NCI-H2081 (cell line): ENCODE results near the gene OPA3.

Source experiments
- DNase-seq, 2 experiments: peaks; one replicate each; lab custom pipeline; 2025; lab: John Stamatoyannopoulos, UW

Gene OPA3

DNA sequence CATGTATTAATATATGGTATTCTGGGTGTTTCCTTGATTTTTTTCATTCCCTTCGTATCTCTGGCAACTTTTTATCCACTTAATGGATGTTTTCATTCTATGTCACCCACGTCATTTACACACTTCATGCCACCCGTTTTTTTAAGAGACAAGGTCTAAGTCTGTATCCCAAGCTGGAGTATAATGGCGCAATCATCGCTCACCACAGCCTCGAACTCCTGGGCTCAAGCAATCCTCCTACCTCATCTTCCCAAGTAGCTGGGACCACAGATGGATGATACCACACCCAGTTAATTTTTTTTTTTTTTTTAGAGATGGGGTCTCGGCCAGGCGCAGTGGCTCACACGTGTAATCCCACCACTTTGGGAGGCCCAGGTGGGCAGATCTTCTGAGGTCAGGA, 80.7 kb downstream of the OPA3 start:
- no peak for DNase-seq

DNA sequence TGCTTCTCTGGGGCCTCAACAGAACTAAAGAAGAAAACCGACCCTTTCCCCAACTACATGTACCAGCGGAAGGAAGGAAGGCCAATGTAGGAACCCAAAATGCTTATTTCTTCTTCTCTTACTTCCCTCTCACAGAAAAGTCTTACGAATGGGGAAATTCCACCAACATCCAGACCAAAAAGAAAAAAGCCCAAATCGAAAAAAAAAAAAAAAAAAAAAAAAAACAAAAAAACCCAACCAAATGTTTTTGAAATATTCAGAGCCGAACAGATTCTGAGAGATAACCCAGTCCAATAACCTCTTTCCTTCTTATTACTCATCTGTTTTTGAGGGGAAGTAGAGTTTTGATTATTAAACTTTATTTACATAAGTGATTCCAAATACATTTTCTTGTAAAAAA, 82.5 kb downstream of the OPA3 start:
- DNase-seq, result no peak

GRCh38 chr19:45501730-45502014, 82.9 kb downstream of the OPA3 start:
- DNase-seq, result no peak

DNA sequence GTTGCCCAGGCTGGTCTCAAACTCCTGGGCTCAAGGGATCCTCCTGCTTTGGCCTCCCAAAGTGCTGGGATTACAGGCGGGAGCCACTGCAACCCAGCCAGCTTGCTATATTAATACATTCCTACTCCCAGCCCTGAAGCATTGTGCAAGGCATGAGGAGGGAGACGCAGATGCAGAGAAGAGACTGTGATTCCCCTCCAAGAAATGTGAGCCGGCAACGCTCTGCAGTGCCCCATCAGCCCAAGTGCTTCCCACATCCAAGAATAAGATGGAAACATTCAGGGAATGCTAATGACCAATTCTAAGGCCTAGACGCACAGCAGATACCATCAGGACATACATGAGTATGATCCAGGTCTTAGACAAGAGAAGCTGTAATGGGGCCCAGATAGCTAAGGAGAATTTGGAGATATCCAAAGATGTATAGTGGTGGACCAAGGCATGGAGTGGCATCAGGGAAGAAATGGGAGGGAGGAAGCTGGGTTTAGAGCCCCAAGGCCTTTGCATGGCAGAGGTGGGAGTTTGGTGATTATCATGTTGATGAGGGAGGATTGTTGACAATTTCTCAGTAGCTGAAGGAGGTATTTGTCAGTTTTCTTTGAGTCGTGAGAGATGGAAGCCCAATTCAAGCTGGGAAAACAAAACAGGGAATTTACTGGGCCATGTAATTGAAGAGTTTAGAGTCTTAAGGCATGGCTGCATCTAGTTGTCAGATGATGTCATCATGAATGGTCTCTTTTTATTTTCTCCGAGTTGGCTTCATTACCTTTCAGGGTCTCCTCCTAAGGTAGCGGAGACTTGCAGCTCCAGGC, 83.5 kb downstream of the OPA3 start:
- DNase-seq, result no peak

DNA sequence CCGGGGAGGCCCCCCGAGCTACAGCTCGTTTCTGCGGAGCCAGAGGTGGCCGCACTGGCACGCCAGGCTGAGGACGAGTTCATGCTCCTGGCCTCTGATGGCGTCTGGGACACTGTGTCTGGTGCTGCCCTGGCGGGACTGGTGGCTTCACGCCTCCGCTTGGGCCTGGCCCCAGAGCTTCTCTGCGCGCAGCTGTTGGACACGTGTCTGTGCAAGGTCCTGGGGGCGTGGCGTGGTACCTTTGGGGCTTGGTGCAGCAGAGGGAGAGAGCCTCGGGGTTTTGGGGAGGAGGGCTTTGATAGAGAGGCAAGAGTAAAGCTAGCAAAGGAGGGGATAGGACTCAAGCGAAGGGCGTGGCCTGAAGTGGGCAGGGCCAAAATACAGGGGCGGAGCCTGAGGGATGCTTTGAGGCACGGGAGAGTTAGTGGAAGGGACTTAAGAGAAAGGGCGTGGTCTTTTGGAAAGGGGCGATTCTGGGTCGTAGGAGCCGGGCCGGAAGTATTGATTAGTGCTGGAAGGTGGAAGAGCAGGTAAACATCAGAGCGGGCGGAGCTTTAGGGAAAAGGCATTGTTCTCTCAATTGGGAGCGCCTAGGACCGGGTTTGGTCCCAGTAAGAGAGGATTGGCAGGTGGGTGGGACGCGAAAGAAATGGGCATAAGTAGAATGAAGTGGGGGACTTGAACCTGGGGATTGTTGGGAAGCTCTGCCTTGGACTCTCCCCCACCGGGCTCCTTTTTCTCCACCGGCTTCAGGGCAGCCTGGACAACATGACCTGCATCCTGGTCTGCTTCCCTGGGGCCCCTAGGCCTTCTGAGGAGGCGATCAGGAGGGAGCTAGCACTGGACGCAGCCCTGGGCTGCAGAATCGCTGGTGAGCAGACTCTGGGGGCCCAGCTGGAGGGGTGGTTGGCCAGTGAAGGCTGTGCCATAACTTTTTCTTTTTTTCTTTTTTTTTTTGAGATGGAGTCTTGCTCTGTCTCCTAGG, 85.1 kb downstream of the OPA3 start:
- peak in 1 of 2 experiments; percentile 14 for DNase-seq

GRCh38 chr19:45498411-45499195, 86.0 kb downstream of the OPA3 start, which contains the start of gene PPM1N:
Gene PPM1N, plus strand, starts transcription at chr19:45498443. Its CDS starts 30 bp downstream, at chr19:45498473.
- DNase-seq, result no peak

DNA sequence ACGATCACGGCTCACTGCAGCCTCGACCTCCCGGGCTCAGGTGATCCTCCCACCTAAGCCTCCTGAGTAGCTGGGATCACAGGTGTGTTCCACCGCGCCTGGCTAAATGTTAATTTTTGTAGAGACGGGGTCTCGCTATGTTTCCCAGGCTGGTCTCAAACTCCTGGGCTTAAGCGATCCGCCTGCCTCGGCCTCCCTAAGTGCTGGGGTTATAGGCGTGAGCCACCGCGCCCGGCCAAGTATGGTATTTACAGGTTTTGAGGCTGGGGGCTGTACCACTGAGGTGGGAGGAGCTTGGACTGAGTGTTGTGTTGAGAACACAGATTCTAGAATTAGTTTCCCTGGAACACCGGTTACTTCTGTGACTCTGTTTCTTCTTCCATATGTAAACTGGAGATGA, 86.8 kb downstream of the OPA3 start:
- no peak for DNase-seq

DNA sequence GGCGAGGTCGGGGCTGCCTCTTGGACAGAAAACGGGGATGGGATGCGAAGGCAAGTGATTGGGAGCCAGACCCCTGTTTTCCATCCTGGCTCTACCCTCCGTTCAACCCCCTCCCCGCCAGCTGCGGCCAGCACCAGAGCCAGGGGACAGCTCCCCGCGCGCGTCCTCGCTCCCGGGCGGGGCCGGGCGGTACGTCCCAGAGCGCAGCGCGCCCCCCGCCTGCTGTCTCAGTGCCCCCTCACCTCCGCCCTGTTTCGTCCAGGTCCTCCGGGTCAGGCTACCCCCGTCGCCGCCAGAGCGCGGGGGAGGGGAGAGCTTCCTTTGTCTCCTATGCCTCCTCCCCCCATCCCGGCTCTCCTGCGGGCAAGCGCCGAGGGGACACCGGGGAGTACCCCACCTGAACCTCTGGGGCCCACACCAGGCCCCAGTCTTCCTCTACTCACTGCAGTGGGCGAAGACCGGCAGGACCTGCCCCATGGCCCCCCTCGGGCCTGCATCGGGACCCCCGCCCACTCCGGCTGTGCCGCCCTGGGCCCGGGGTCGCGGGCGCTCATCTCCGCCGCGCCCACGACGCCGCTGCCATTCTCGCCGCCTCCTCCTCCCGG, 88.2 kb downstream of the OPA3 start:
- DNase-seq, result peak in 1 of 2 experiments; percentile 27

GRCh38 chr19:45495178-45495577, 89.4 kb downstream of the OPA3 start:
- DNase-seq, result no peak

GRCh38 chr19:45494261-45494916, 90.2 kb downstream of the OPA3 start:
- DNase-seq, result no peak

- DNase-seq, result no peak
Measured at GRCh38 chr19:45492627-45493470, 91.8 kb downstream of the OPA3 start.

DNA sequence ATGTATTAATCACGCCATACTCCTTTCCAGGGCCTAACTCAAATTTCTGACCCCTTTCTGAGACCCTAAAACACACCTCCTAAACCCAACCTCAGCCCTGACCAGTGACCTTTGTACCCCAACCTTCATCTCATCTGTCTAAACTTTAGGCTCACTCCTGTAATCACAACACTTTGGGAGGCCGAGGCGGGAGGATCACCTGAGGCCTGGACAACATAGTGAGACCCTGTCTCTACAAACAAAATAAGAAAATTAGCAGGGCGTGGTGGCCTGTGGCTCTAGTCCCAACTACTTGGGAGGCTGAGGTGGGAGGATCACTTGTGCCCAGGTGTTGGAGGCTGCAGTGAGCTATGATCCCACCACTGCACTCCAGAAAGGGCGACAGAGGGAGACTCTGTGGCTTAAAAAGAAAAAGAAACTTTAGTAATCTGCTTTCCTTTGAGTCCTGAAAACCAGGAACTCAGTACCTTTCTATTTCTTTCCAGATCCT, 92.4 kb downstream of the OPA3 start:
- no peak for DNase-seq

GRCh38 chr19:45489216-45489855, 95.3 kb downstream of the OPA3 start:
- no peak for DNase-seq

GRCh38 chr19:45488708-45489107, 95.9 kb downstream of the OPA3 start:
- no peak for DNase-seq

DNA sequence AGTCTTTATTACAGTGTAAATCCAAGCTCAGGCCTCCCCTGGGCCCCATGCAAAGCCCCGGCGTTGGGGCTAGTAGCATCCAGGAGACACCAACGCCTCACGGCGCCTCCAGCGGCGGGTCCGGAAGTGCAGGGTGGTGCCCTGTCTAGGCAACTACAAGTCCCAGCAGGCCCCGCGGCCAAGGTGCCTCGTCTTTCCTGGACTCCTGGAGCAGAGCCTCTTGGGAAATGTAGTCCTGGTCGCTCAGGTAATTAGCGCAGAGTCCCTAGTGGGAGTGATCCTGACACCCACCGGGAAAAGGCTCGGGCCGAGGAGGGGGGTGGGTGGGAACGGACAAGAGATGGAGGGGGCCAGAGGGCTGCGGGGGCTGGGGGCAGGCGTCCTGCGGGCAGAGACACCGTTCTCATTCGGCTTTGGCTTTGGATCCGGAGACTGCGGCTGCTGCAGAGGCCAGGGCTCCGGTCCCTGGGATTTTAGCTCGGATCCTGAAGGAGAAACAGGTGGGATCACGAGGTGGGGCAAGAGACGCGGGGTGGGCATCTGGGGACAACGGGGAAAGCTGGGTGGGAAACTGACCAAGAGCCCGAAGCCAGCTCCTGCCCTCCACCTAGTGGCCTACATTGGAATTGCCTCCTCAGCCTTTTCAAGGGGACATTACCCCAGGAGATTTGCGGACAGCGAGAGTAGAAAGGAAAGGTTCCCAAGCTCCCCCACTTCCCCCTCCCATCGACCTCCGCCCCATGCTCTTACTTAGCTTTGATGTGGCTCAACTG, 99.1 kb downstream of the OPA3 start:
- peak; percentile 95 for DNase-seq

DNA sequence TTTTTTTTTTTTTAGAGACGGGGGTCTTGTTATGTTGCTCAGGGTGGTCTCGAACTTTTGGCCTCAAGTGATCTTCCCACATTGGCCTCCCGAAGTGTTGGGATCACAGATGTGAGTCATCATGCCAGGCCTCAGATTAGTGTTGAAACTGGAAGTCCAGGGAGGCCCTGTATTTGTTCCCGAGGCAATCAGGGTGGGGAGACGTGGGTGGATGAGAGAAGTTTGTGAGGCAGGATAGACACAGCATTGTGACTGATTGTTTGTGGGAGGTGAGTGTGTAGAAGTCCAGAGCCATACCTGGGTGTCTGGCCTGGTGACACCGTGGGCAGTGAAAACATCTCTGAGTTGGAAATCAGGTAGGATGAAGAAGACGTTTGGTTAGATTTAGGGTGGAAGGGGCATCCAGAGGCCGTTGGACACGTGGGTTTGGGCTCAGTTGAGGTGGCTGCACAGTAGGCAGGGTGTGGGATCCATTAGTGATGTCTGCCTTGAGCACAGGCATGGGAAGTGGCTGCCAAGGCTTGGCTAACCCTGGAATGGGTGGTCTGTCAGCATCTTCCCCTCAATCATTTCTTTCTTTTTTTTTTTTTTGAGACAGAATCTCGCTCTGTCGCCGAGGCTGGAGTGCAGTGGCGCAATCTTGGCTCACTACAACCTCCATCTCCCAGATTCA, 100.2 kb downstream of the OPA3 start:
- no peak for DNase-seq

DNA sequence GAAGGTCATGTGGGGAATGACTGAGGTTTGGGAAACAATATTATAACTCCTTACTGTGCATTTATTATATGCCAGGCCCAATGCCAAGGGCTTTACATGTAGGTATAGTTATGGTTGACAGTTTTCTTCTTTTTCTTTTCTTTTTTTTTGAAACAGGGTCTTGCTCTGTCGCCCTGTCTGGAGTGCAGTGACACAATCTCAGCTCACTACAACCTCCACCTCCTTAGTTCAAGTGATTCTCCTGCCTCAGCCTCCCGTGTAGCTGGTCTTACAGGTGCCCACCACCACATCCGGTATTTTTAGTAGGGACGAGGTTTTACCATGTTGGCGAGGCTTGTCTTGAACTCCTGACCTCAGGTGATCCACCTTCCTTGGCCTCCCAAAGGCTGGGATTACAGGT, 101.6 kb downstream of the OPA3 start:
- no peak for DNase-seq
